Heart left ventricle (tissue), 13 donors: ENCODE measurements around the gene MYH4.

ENCODE experiments used
- POLR2A ChIP-seq, 2 donors: fragments of 450-650 bp; IDR thresholded peaks; one replicate each; pipeline ENCODE4 v1.6.1; 2017; ENCODE audit warnings: antibody characterized with exemption in 2 of 2, mild to moderate bottlenecking in 2 of 2, moderate library complexity in 2 of 2
- TF ChIP-seq, protein P1 (sequence below), 12 donors: fragments of 200-600 bp; sonication (generic) in 4 of 12; IDR thresholded peaks; one replicate each; pipeline versions ENCODE4 v1.5.0 to v1.8.0; 2018 to 2022; ENCODE audit warnings: antibody characterized with exemption in 12 of 12, mild to moderate bottlenecking in 5 of 12
- donor health status: ischemic (EF 13 %, LVEDD 7.1; RV severe dilation, severe dysfunction).
- donor health status: DM: no; HTN: yes; CAD: no.
- donor health status: DM: no; HTN: no; CAD: no.
- donor health status: ischemic (EF 25% LVEDD 6.9; RV normal size, moderate dysfunction).
- donor health status: ischemic (EF 25% LVEDD 5.7; RV mildly dilated, moderate dysfunction).
- donor health status: ischemic (EF 35%, LVEDD 5.7; RV mildly dilated, moderate dysfunction).
- donor health status: nonischemic (EF 11% LVEDD 7.7; RV severe dilation, severe dysfunction).
- donor health status: DM: yes; HTN: yes; CAD: no.
- donor health status: PGD.
- donor health status: ischemic (EF 29% LVEDD 5.4; RV normal size, mild dysfunction).
- donor health status: nonischemic (EF 23%, LVEDD 6.1; RV moderate dilation, normal function).

DNA sequence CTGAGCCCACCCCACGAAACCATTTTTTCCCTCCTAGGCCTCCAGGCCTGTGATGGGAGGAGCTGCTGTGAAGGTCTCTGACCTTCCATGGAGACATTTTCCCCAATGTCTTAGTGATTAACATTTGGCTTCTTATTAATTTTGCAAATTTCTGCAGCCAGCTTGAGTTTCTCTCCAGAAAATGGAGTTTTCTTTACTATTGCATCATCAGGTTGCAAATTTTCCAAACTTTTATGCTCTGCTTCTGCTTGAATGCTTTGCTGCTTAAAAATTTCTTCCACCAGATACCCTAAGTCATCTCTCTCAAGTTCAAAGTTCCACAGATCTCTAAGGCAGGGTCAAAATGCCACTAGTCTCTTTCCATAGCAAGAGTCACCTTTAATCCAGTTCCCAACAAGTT is 12.9 kb upstream of the MYH4 start:
- TF ChIP-seq, protein P1, sequence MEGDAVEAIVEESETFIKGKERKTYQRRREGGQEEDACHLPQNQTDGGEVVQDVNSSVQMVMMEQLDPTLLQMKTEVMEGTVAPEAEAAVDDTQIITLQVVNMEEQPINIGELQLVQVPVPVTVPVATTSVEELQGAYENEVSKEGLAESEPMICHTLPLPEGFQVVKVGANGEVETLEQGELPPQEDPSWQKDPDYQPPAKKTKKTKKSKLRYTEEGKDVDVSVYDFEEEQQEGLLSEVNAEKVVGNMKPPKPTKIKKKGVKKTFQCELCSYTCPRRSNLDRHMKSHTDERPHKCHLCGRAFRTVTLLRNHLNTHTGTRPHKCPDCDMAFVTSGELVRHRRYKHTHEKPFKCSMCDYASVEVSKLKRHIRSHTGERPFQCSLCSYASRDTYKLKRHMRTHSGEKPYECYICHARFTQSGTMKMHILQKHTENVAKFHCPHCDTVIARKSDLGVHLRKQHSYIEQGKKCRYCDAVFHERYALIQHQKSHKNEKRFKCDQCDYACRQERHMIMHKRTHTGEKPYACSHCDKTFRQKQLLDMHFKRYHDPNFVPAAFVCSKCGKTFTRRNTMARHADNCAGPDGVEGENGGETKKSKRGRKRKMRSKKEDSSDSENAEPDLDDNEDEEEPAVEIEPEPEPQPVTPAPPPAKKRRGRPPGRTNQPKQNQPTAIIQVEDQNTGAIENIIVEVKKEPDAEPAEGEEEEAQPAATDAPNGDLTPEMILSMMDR (IDR thresholded peaks at IDR 0.05), result no peak
- TF ChIP-seq POLR2A (IDR thresholded peaks at IDR 0.05), result no peak
